ENCODE measurements around the gene CPSF4L.

Gene CPSF4L

GRCh38 chr17:73199751-73200317, 61.8 kb downstream of the CPSF4L start:
- no peaks in the 10 kb centered on the region; the same call in 1 of the 2 replicates for H3K4me1 ChIP-seq (ENCODE audit: control insufficient read depth, insufficient read depth, low read length)
- POLR2A ChIA-PET = no interaction called here
- peaks cover 54 to 90% of the 10 kb centered on the region in 2 experiments for H3K36me3 ChIP-seq (ENCODE audit: control insufficient read depth in 2 of 2, insufficient read depth in 1 of 2, low read length in 2 of 2)
- H3K27ac ChIP-seq (ENCODE audit: extremely low read depth, low read depth, low read length) = no peak overlapping the region
- H3K9me3 ChIP-seq (ENCODE audit: control insufficient read depth, insufficient read depth, low read depth, low read length) = no peaks in the 10 kb centered on the region
- CTCF ChIA-PET = no interaction called here
- H3K4me3 ChIP-seq (ENCODE audit: low read depth, low read length) = no peak overlapping the region
- TF ChIP-seq TRIM28 (IDR thresholded peaks at IDR 0.05; ENCODE audit: borderline replicate concordance, low read length) (no peak), ZNF157 (tag by site-specific recombination; IDR thresholded peaks at IDR 0.05) (no peak), REST (tag by site-specific recombination; IDR thresholded peaks at IDR 0.05) (no peak), ZNF280C (tag by site-specific recombination; IDR thresholded peaks at IDR 0.05) (no peak), MEIS1 (CRISPR knock-in tag; IDR thresholded peaks at IDR 0.05; ENCODE audit: borderline replicate concordance) (no peak), TCF7L2 (IDR thresholded peaks at IDR 0.05; ENCODE audit: borderline replicate concordance, low read depth, low read length) (no peak), ZNF558 (tag by site-specific recombination; IDR thresholded peaks at IDR 0.05) (no peak), ZNF449 (tag by site-specific recombination; IDR thresholded peaks at IDR 0.05) (no peak), INSM2 (tag by site-specific recombination; IDR thresholded peaks at IDR 0.05) (no peak), ZBTB48 (tag by site-specific recombination; IDR thresholded peaks at IDR 0.05) (no peak)

- H3K9me3 ChIP-seq (ENCODE audit: control insufficient read depth, insufficient read depth, low read depth, low read length) = no peaks in the 10 kb centered on the region
- ChIA-PET CTCF (no interaction called here), POLR2A (no interaction called here)
- H3K27ac ChIP-seq (ENCODE audit: extremely low read depth, low read depth, low read length) = no peak overlapping the region
- TF ChIP-seq KLF8 (tag by site-specific recombination; IDR thresholded peaks at IDR 0.05) = no peak
- no peak for TF ChIP-seq PRDM1 (tag by site-specific recombination; IDR thresholded peaks at IDR 0.05)
- no peak for TF ChIP-seq ZEB2 (tag by site-specific recombination; IDR thresholded peaks at IDR 0.05)
- TF ChIP-seq ZNF585B (tag by site-specific recombination; IDR thresholded peaks at IDR 0.05) = no peak
- H3K4me1 ChIP-seq (ENCODE audit: control insufficient read depth, insufficient read depth, low read length) = no peaks in the 10 kb centered on the region; the same call in 1 of the 2 replicates
- no peak overlapping the region for H3K4me3 ChIP-seq (ENCODE audit: low read depth, low read length)
- peaks cover 47 to 80% of the 10 kb centered on the region in 2 experiments for H3K36me3 ChIP-seq (ENCODE audit: control insufficient read depth in 2 of 2, insufficient read depth in 1 of 2, low read length in 2 of 2)
Measured at GRCh38 chr17:73198930-73199260, 62.8 kb downstream of the CPSF4L start.
